Endothelial cell of umbilical vein (primary cell): ENCODE measurements around the gene TMEM250. TPM values are rescaled to one million over a fixed set of nuclear protein-coding genes. Genes with fewer than 3 reads are reported as not detected.

Source experiments
- BruUV-seq: library from RNA; stranded (reverse); fragments of 400-500 nt; replicated peaks from 2 replicates; lab custom pipeline; 2021; lab: Mats Ljungman, UMichigan
- CTCF ChIA-PET: fragments of 300-600, 350-600 bp; sonication (Branson Sonifier 250); formaldehyde crosslinking; loops from one replicate; lab custom pipeline; 2021; ENCODE audit warnings: antibody characterized with exemption, inconsistent platforms; lab: Charles Lee
- POLR2A ChIA-PET: fragments of 300-600, 350-600 bp; sonication (Branson Sonifier 250); formaldehyde crosslinking; loops from one replicate; lab custom pipeline; 2021; ENCODE audit warnings: antibody characterized with exemption, inconsistent platforms; lab: Charles Lee
- DNase-seq: peaks from one replicate; pipeline ENCODE4 v3.0.0-alpha.2; 2011; ENCODE audit warnings: low read depth, low spot score
- FAIRE-seq: peaks from 2 replicates; lab custom pipeline; 2011; peaks lifted over from hg19 to GRCh38; lab: Jason Lieb, UNC
- H2AFZ ChIP-seq: 2 replicates; pipeline ENCODE4 v1.6.0; 2012; ENCODE audit warnings: low read depth, low read length, control low read depth, inconsistent platforms
- H3K27ac ChIP-seq: 2 replicates; pipeline ENCODE4 v1.5.1; 2011; ENCODE audit warnings: low read depth, mild to moderate bottlenecking, control low read depth, low read length, moderate library complexity; ENCODE audit not compliant: insufficient read depth
- H3K27me3 ChIP-seq, 2 experiments: 2 replicates each; pipeline versions ENCODE4 v1.6.0 to v1.6.1; 2011; ENCODE audit warnings: low read length in 2 of 2, mixed read lengths in 1 of 2; ENCODE audit not compliant: control insufficient read depth in 2 of 2, insufficient read depth in 2 of 2
- H3K36me3 ChIP-seq, 2 experiments: 2 replicates in 1 of 2; 3 replicates in 1 of 2; pipeline ENCODE4 v1.5.1; 2011; ENCODE audit warnings: low read length in 2 of 2, mild to moderate bottlenecking in 1 of 2, moderate library complexity in 1 of 2; ENCODE audit not compliant: control insufficient read depth in 2 of 2, insufficient read depth in 2 of 2; ENCODE audit errors: extremely low read depth in 1 of 2
- H3K4me1 ChIP-seq: 3 replicates; pipeline ENCODE4 v1.5.1; 2011; ENCODE audit warnings: mild to moderate bottlenecking, low read length; ENCODE audit not compliant: control insufficient read depth, insufficient read depth; ENCODE audit errors: extremely low read depth
- H3K4me2 ChIP-seq: 2 replicates; pipeline ENCODE4 v1.6.1; 2011; ENCODE audit warnings: low read length, control low read depth, mixed read lengths; ENCODE audit not compliant: insufficient read depth
- H3K4me3 ChIP-seq, 3 experiments: fragments of 200-600 bp in 1 of 3; sonication (generic), shearing (Covaris generic) in 1 of 3; replicated peaks in 1 of 3; 2 replicates each; pipeline ENCODE4 v1.5.1; 2011 to 2016; ENCODE audit warnings: control low read depth in 3 of 3, low read length in 3 of 3, mild to moderate bottlenecking in 2 of 3, inconsistent platforms in 1 of 3, low read depth in 1 of 3, moderate library complexity in 1 of 3; ENCODE audit not compliant: insufficient read depth in 1 of 3
- H3K79me2 ChIP-seq: 2 replicates; pipeline ENCODE4 v1.6.0; 2012; ENCODE audit warnings: low read length, inconsistent platforms; ENCODE audit not compliant: control insufficient read depth, insufficient read depth
- H3K9ac ChIP-seq: replicated peaks from 2 replicates; pipeline ENCODE3; 2011; ENCODE audit warnings: low read length, control low read depth; ENCODE audit not compliant: insufficient read depth; ENCODE audit errors: extremely low read depth
- H3K9me1 ChIP-seq: replicated peaks from 3 replicates; pipeline ENCODE4 v1.6.0; 2011; ENCODE audit warnings: mild to moderate bottlenecking, low read length; ENCODE audit not compliant: control insufficient read depth, insufficient read depth; ENCODE audit errors: extremely low read depth
- H3K9me3 ChIP-seq: replicated peaks from 2 replicates; pipeline ENCODE4 v1.5.1; 2012; ENCODE audit warnings: low read length, inconsistent platforms; ENCODE audit not compliant: control insufficient read depth, insufficient read depth
- H4K20me1 ChIP-seq: replicated peaks from 2 replicates; pipeline ENCODE3; 2011; ENCODE audit warnings: mild to moderate bottlenecking, low read length; ENCODE audit not compliant: control insufficient read depth, insufficient read depth; ENCODE audit errors: extremely low read depth
- EZH2 ChIP-seq: IDR thresholded peaks from 2 replicates; pipeline ENCODE4 v1.6.1; 2012; ENCODE audit warnings: borderline replicate concordance, low read depth, mild to moderate bottlenecking, moderate library complexity, low read length, inconsistent platforms; ENCODE audit not compliant: severe bottlenecking
- FOS ChIP-seq: IDR thresholded peaks from 2 replicates; pipeline ENCODE4 v1.6.1; 2011; ENCODE audit warnings: mild to moderate bottlenecking, low read length, moderate library complexity, borderline replicate concordance; ENCODE audit not compliant: insufficient read depth
- GATA2 ChIP-seq: IDR thresholded peaks from 2 replicates; pipeline ENCODE4 v1.7.0; 2011; ENCODE audit warnings: low read depth, mild to moderate bottlenecking, moderate library complexity, mixed read lengths, low read length; ENCODE audit not compliant: insufficient read length, insufficient read depth
- JUN ChIP-seq: IDR thresholded peaks from 2 replicates; pipeline ENCODE4 v1.6.1; 2011; ENCODE audit warnings: borderline replicate concordance, low read depth; ENCODE audit not compliant: insufficient read length, insufficient read depth
- MYC ChIP-seq: IDR thresholded peaks from one replicate; pipeline ENCODE4 v1.6.1; 2011; ENCODE audit warnings: mild to moderate bottlenecking, low read depth, low read length
- POLR2A ChIP-seq: IDR thresholded peaks from 2 replicates; pipeline ENCODE4 v1.6.1; 2012; ENCODE audit warnings: low read depth, mild to moderate bottlenecking, control low read depth, low read length
- POLR2AphosphoS5 ChIP-seq: IDR thresholded peaks from 2 replicates; pipeline ENCODE4 v1.6.1; 2012; ENCODE audit warnings: low read depth, mild to moderate bottlenecking, control low read depth, low read length, moderate library complexity; ENCODE audit not compliant: insufficient read depth
- dilution Hi-C: fragments of 300-500 bp; cut with MboI; formaldehyde crosslinking; loops from one replicate; pipeline ENCODE4 v1.15.0; 2019; ENCODE audit warnings: low sequenced_read_pairs; ENCODE audit not compliant: extremely low pct_ligation_motif_present
- intact Hi-C: fragments of 100-400 bp; cut with micrococcal nuclease; formaldehyde crosslinking; loops from one replicate; pipeline ENCODE4 v1.10.0; 2022
- polyA plus RNA-seq, 4 experiments: library from polyadenylated mRNA; depleted of rRNA in 3 of 4; stranded (reverse) in 3 of 4; unstranded in 1 of 4; fragments of >200 nt; gene quantifications; 2 replicates each; pipeline versions ENCODE4 v1.2.1 to v1.2.3, GENCODE V29; 2011 to 2012; ENCODE audit warnings: missing spikeins in 1 of 4
- total RNA-seq: library from RNA; stranded (reverse); gene quantifications from 2 replicates; pipeline ENCODE4 v1.2.3, GENCODE V29; 2021
- TF ChIP-seq, protein P1 (sequence below), 2 donors: IDR thresholded peaks; 1 replicate in 1 of 2; 2 replicates in 1 of 2; pipeline ENCODE4 v1.5.1; 2011; ENCODE audit warnings: low read length in 2 of 2, mild to moderate bottlenecking in 2 of 2, moderate library complexity in 2 of 2, control low read depth in 1 of 2, inconsistent platforms in 1 of 2, low read depth in 1 of 2; ENCODE audit not compliant: insufficient read depth in 1 of 2; ENCODE audit errors: extremely low read depth in 1 of 2
- TF ChIP-seq, protein P2 (sequence below): IDR thresholded peaks from 2 replicates; pipeline ENCODE4 v1.6.1; 2011; ENCODE audit not compliant: insufficient read depth, insufficient read length

The TMEM250 gene
- total and polyA plus RNA-seq, 2 donors (not counting 3 experiments of a cell fraction or from before 2014, with no cell fraction given): 24.9 to 49.9 TPM

DNA sequence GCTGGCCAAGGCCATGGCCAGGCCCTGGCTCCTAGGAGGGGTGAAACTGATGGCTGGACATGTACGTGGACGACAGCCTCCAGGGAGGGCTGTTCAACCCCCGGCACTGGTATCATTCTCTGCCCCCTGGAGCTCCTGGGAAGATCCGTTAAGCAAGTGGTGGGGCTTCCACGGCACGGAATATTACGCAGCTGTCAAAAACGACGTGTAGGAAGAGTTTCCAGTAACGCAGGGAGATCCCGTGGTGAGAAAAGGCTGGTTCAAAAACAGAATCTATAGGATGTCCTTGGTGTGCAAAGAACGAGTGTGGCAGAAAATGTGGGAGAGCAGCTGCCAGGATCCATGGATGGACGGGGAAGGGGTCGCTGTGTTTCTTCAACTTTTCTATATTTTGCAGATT, 36.3 kb upstream of the TMEM250 start:
- no peak overlapping the region for H2AFZ ChIP-seq
- H3K4me1 ChIP-seq: peaks cover 15% of the 10 kb centered on the region
- intact Hi-C loops (loop anchor here (10.0 kb wide), 1 partner anchor 50 kb away; the partner anchor contains the start of gene LHX3), dilution Hi-C loops (no loop called here)
- no peaks in the 10 kb centered on the region for H3K79me2 ChIP-seq
- H3K9me3 ChIP-seq: no peaks in the 10 kb centered on the region
- peaks cover 0 to 1% of the 10 kb centered on the region in 2 experiments for H3K27me3 ChIP-seq
- H3K9me1 ChIP-seq: no peaks in the 10 kb centered on the region
- no peak overlapping the region for H3K9ac ChIP-seq
- no peak overlapping the region for H3K27ac ChIP-seq
- H4K20me1 ChIP-seq: no peaks in the 10 kb centered on the region
- no peak overlapping the region for H3K4me3 ChIP-seq
- TF ChIP-seq POLR2A (no peak), FOS (no peak), GATA2 (no peak), POLR2AphosphoS5 (no peak), JUN (no peak), EZH2 (no peak), MYC (no peak)
- TF ChIP-seq, protein P1, sequence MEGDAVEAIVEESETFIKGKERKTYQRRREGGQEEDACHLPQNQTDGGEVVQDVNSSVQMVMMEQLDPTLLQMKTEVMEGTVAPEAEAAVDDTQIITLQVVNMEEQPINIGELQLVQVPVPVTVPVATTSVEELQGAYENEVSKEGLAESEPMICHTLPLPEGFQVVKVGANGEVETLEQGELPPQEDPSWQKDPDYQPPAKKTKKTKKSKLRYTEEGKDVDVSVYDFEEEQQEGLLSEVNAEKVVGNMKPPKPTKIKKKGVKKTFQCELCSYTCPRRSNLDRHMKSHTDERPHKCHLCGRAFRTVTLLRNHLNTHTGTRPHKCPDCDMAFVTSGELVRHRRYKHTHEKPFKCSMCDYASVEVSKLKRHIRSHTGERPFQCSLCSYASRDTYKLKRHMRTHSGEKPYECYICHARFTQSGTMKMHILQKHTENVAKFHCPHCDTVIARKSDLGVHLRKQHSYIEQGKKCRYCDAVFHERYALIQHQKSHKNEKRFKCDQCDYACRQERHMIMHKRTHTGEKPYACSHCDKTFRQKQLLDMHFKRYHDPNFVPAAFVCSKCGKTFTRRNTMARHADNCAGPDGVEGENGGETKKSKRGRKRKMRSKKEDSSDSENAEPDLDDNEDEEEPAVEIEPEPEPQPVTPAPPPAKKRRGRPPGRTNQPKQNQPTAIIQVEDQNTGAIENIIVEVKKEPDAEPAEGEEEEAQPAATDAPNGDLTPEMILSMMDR (IDR thresholded peaks at IDR 0.05; ENCODE audit: extremely low read depth in 1 of 2, insufficient read depth in 1 of 2, low read depth in 1 of 2, low read length in 2 of 2): no peak
- TF ChIP-seq, protein P2, sequence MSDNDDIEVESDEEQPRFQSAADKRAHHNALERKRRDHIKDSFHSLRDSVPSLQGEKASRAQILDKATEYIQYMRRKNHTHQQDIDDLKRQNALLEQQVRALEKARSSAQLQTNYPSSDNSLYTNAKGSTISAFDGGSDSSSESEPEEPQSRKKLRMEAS: no peak
- FAIRE-seq (no peak), DNase-seq (no peak)
- H3K36me3 ChIP-seq: no peaks in the 10 kb centered on the region
- ChIA-PET CTCF (no interaction called here), POLR2A (no interaction called here)
- no peak overlapping the region for H3K4me2 ChIP-seq
- no TSS peak for BruUV-seq
